Ascending aorta (tissue), 2 donors: ENCODE measurements around the gene FAP. TPM values are rescaled to one million over a fixed set of nuclear protein-coding genes. Genes with fewer than 3 reads are reported as not detected.

Experiments
- DNase-seq, 2 donors: peaks; one replicate each; pipeline ENCODE4 v3.0.0-alpha.2; 2019; ENCODE audit warnings: low spot score in 2 of 2
- H3K27ac ChIP-seq, 2 donors: fragments of 200-600 bp; sonication (generic); one replicate each; pipeline ENCODE4 v1.5.1; 2016 to 2017; ENCODE audit warnings: mild to moderate bottlenecking in 1 of 2
- H3K27me3 ChIP-seq: fragments of 200-600 bp; sonication (generic); one replicate; pipeline ENCODE4 v1.5.1; 2017
- H3K36me3 ChIP-seq, 2 donors: fragments of 200-600 bp; sonication (generic); one replicate each; pipeline ENCODE4 v1.5.1; 2016
- H3K4me1 ChIP-seq, 2 donors: fragments of 200-600 bp; sonication (generic); one replicate each; pipeline ENCODE4 v1.5.1; 2016 to 2017; ENCODE audit warnings: mild to moderate bottlenecking in 1 of 2
- H3K4me3 ChIP-seq, 2 donors: fragments of 200-600 bp; sonication (generic); one replicate each; pipeline ENCODE4 v1.5.1; 2016 to 2017; ENCODE audit warnings: mild to moderate bottlenecking in 1 of 2
- H3K9me3 ChIP-seq, 2 donors: fragments of 200-600 bp; sonication (generic); one replicate each; pipeline ENCODE4 v1.5.1; 2016
- CTCF ChIP-seq, 3 experiments: fragments of 200-600 bp in 2 of 3; fragments of 450-650 bp in 1 of 3; sonication (generic) in 2 of 3; IDR thresholded peaks; one replicate each; pipeline ENCODE4 v1.5.1; 2016 to 2019; ENCODE audit warnings: antibody characterized with exemption in 3 of 3, mild to moderate bottlenecking in 1 of 3, moderate library complexity in 1 of 3
- intact Hi-C: fragments of 100-400 bp; cut with DNase I; formaldehyde crosslinking; loops from one replicate; pipeline ENCODE4 v1.15.1; 2023
- total RNA-seq: library from RNA; depleted of rRNA; stranded (reverse); fragments of >200 nt; gene quantifications from one replicate; pipeline ENCODE4 v1.1.0, GENCODE V29; 2016

FAP gene
- 16.7 TPM for total RNA-seq

GRCh38 chr2:162243294-162243693, at the start of gene FAP:
Gene FAP (minus strand): TSS chr2:162243445. CDS start chr2:162243327, 118 bp downstream.
- H3K27ac ChIP-seq, result peak within 1 kb of the TSS; percentile 74 to 75
- no peaks in the 10 kb centered on the region for H3K9me3 ChIP-seq
- no peaks in the 10 kb centered on the region for H3K36me3 ChIP-seq
- intact Hi-C loops, result no loop called here
- no peak for DNase-seq
- TF ChIP-seq CTCF (IDR thresholded peaks at IDR 0.05), result no peak
- H3K4me1 ChIP-seq, result peaks cover 3 to 22% of the 10 kb centered on the region in 2 donors
- H3K27me3 ChIP-seq, result no peaks in the 10 kb centered on the region
- peak within 1 kb of the TSS; percentile 27 to 56 for H3K4me3 ChIP-seq

GRCh38 chr2:162291748-162292147, 48.5 kb upstream of the FAP start:
- H3K9me3 ChIP-seq, result no peaks in the 10 kb centered on the region
- no peaks in the 10 kb centered on the region for H3K4me1 ChIP-seq
- peaks cover 4 to 8% of the 10 kb centered on the region in 2 donors for H3K36me3 ChIP-seq
- intact Hi-C loops, result no loop called here
- no peak overlapping the region for H3K27ac ChIP-seq
- no peak overlapping the region for H3K4me3 ChIP-seq
- TF ChIP-seq CTCF (IDR thresholded peaks at IDR 0.05), result no peak
- H3K27me3 ChIP-seq, result no peaks in the 10 kb centered on the region
- no peak for DNase-seq

- no peaks in the 10 kb centered on the region for H3K4me1 ChIP-seq
- no peak for TF ChIP-seq CTCF (IDR thresholded peaks at IDR 0.05)
- H3K27ac ChIP-seq, result no peak overlapping the region
- no peaks in the 10 kb centered on the region for H3K9me3 ChIP-seq
- intact Hi-C loops, result no loop called here
- peaks cover 7 to 20% of the 10 kb centered on the region in 2 donors for H3K36me3 ChIP-seq
- no peak overlapping the region for H3K4me3 ChIP-seq
- no peaks in the 10 kb centered on the region for H3K27me3 ChIP-seq
- DNase-seq, result no peak
Measured at GRCh38 chr2:162282765-162283425, 39.6 kb upstream of the FAP start.

GRCh38 chr2:162280654-162281053, 37.4 kb upstream of the FAP start:
- peaks cover 5 to 11% of the 10 kb centered on the region in 2 donors for H3K36me3 ChIP-seq
- no peaks in the 10 kb centered on the region for H3K27me3 ChIP-seq
- H3K27ac ChIP-seq, result no peak overlapping the region
- H3K4me1 ChIP-seq, result no peaks in the 10 kb centered on the region
- H3K4me3 ChIP-seq, result no peak overlapping the region
- no peak for DNase-seq
- no peak for TF ChIP-seq CTCF (IDR thresholded peaks at IDR 0.05)
- intact Hi-C loops, result no loop called here
- no peaks in the 10 kb centered on the region for H3K9me3 ChIP-seq

- intact Hi-C loops, result no loop called here
- no peak for DNase-seq
- Histone ChIP-seq H3K4me1 (no peaks in the 10 kb centered on the region), H3K9me3 (no peaks in the 10 kb centered on the region), H3K4me3 (no peak overlapping the region), H3K36me3 (peaks cover 0 to 20% of the 10 kb centered on the region in 2 donors), H3K27ac (no peak overlapping the region), H3K27me3 (no peaks in the 10 kb centered on the region)
- no peak for TF ChIP-seq CTCF (IDR thresholded peaks at IDR 0.05)
Measured at GRCh38 chr2:162277381-162277780, 34.1 kb upstream of the FAP start.
